Stimulated activated CD8-positive, alpha-beta memory T cell treated with anti-CD3 and anti-CD28 coated beads, Interleukin-12 subunit alpha, Interleukin-12 subunit beta, amount 100 ng/mL, for 24 hours (primary cell): ENCODE results near the gene CPED1.
"Not testable (repeated sequence)": the region's sequence is repeated elsewhere in the genome, so short reads cannot be mapped to it uniquely, and the experiment has no call there.

Experiments
- DNase-seq: peaks from one replicate; pipeline ENCODE4 v3.0.0-alpha.2; 2020; ENCODE audit errors: extremely low read depth

The CPED1 gene

GRCh38 chr7:121313793-121314676, 325.5 kb downstream of the CPED1 start:
- no peak for DNase-seq

GRCh38 chr7:121315170-121315569, 326.7 kb downstream of the CPED1 start:
- DNase-seq = not testable (repeated sequence)

- DNase-seq = no peak
Measured at GRCh38 chr7:121322460-121322859, 333.9 kb downstream of the CPED1 start.

GRCh38 chr7:121323515-121324302, 335.2 kb downstream of the CPED1 start:
- DNase-seq = no peak

- DNase-seq = no peak
Measured at GRCh38 chr7:121327671-121328070, 339.2 kb downstream of the CPED1 start.

- no peak for DNase-seq
Measured at GRCh38 chr7:121328508-121329190, 340.1 kb downstream of the CPED1 start, which contains the start of gene WNT16. Gene WNT16, plus strand, starts transcription at chr7:121329000. Its CDS starts 293 bp downstream, at chr7:121329293.

- DNase-seq = no peak
Measured at GRCh38 chr7:121329191-121330052, 340.9 kb downstream of the CPED1 start.

- DNase-seq = no peak
Measured at GRCh38 chr7:121330053-121330833, 341.7 kb downstream of the CPED1 start.

- DNase-seq = no peak
Measured at GRCh38 chr7:121331048-121331447, 342.5 kb downstream of the CPED1 start.

- no peak for DNase-seq
Measured at GRCh38 chr7:121331574-121331973, 343.1 kb downstream of the CPED1 start.

- no peak for DNase-seq
Measured at GRCh38 chr7:121334376-121334775, 345.9 kb downstream of the CPED1 start.

- no peak for DNase-seq
Measured at GRCh38 chr7:121334875-121335648, 346.6 kb downstream of the CPED1 start.

GRCh38 chr7:121336579-121336978, 348.1 kb downstream of the CPED1 start:
- DNase-seq = no peak

- DNase-seq = no peak
Measured at GRCh38 chr7:121337398-121337797, 348.9 kb downstream of the CPED1 start.

GRCh38 chr7:121339082-121339481, 350.6 kb downstream of the CPED1 start:
- no peak for DNase-seq

- no peak for DNase-seq
Measured at GRCh38 chr7:121341933-121342332, 353.4 kb downstream of the CPED1 start.

GRCh38 chr7:121342631-121343030, 354.1 kb downstream of the CPED1 start:
- no peak for DNase-seq

GRCh38 chr7:121343302-121343701, 354.8 kb downstream of the CPED1 start:
- no peak for DNase-seq

GRCh38 chr7:121344093-121344492, 355.6 kb downstream of the CPED1 start:
- no peak for DNase-seq

- DNase-seq = no peak
Measured at GRCh38 chr7:121344497-121344896, 356.0 kb downstream of the CPED1 start.
